Colonic mucosa (tissue), 4 donors: Measurements from ENCODE around the gene RPL31. TPM values are rescaled to one million over a fixed set of nuclear protein-coding genes. Genes with fewer than 3 reads are reported as not detected.

ENCODE experiments used
- DNase-seq: peaks from one replicate; pipeline ENCODE4 v3.0.0-alpha.2; 2020
- H3K27ac ChIP-seq: fragments of 200-600 bp; one replicate; pipeline ENCODE4 v1.8.0; 2021
- H3K27me3 ChIP-seq: fragments of 200-600 bp; one replicate; pipeline ENCODE4 v1.8.0; 2021
- H3K36me3 ChIP-seq: fragments of 200-600 bp; one replicate; pipeline ENCODE4 v1.8.0; 2021
- H3K4me1 ChIP-seq: fragments of 200-600 bp; one replicate; pipeline ENCODE4 v1.8.0; 2021; ENCODE audit warnings: mild to moderate bottlenecking
- H3K4me3 ChIP-seq: fragments of 200-600 bp; one replicate; pipeline ENCODE4 v1.8.0; 2021
- H3K9ac ChIP-seq, 2 donors: one replicate each; pipeline ENCODE4 v1.7.0; 2013; ENCODE audit warnings: control low read depth in 2 of 2, low read depth in 2 of 2, low read length in 2 of 2
- H3K9me3 ChIP-seq: fragments of 200-600 bp; one replicate; pipeline ENCODE4 v1.8.0; 2021
- intact Hi-C: fragments of 100-400 bp; cut with DNase I; formaldehyde crosslinking; loops from one replicate; pipeline ENCODE4 v1.14.1; 2022
- total RNA-seq, 2 donors: library from RNA; stranded (reverse); fragmentation: NEBNext Ultra II Directional in 1 of 2; extraction: Animal tissue kit (Norgen Biotek cat#: 25700) in 1 of 2; gene quantifications; one replicate each; pipeline ENCODE4 v1.2.1, GENCODE V29; 2021
- TF ChIP-seq, protein P1 (sequence below): fragments of 200-600 bp; IDR thresholded peaks from one replicate; pipeline ENCODE4 v1.8.0; 2022; ENCODE audit warnings: antibody characterized with exemption, mild to moderate bottlenecking
- donor health status: healthy.
- donor health status: DM: no; HTN: no; CAD: no.
- donor health status: DM: no; HTN: no; CAD: no.

RPL31 gene
- total RNA-seq, 2 donors from 2014 or later = 1,042 to 1,184 TPM

DNA sequence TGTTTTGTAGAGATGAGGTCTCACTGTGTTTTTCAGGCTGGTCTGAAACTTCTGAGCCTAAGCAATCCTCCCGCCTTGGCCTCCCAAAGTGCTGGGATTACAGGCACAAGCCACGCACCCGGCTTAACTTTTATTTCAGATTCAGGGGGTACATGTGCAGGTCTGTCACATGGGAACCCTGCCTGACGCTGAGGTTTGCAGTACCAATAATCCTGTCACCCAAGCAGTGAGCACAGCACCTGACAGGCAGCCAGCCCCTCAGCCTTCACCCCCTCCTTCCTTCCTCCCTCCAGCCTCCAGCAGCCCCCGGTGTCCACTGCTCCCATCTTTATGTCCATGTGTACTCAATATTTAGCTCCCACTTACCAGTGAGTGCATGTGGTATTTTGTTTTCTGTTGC, 46.0 kb upstream of the RPL31 start:
- H3K27ac ChIP-seq = no peak overlapping the region
- no peak for DNase-seq
- no peaks in the 10 kb centered on the region for H3K9me3 ChIP-seq
- H3K27me3 ChIP-seq = no peaks in the 10 kb centered on the region
- TF ChIP-seq, protein P1, sequence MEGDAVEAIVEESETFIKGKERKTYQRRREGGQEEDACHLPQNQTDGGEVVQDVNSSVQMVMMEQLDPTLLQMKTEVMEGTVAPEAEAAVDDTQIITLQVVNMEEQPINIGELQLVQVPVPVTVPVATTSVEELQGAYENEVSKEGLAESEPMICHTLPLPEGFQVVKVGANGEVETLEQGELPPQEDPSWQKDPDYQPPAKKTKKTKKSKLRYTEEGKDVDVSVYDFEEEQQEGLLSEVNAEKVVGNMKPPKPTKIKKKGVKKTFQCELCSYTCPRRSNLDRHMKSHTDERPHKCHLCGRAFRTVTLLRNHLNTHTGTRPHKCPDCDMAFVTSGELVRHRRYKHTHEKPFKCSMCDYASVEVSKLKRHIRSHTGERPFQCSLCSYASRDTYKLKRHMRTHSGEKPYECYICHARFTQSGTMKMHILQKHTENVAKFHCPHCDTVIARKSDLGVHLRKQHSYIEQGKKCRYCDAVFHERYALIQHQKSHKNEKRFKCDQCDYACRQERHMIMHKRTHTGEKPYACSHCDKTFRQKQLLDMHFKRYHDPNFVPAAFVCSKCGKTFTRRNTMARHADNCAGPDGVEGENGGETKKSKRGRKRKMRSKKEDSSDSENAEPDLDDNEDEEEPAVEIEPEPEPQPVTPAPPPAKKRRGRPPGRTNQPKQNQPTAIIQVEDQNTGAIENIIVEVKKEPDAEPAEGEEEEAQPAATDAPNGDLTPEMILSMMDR = no peak
- H3K4me3 ChIP-seq = no peak overlapping the region
- H3K4me1 ChIP-seq = no peaks in the 10 kb centered on the region
- intact Hi-C loops = no loop called here
- H3K36me3 ChIP-seq = no peaks in the 10 kb centered on the region
- H3K9ac ChIP-seq = no peak overlapping the region

DNA sequence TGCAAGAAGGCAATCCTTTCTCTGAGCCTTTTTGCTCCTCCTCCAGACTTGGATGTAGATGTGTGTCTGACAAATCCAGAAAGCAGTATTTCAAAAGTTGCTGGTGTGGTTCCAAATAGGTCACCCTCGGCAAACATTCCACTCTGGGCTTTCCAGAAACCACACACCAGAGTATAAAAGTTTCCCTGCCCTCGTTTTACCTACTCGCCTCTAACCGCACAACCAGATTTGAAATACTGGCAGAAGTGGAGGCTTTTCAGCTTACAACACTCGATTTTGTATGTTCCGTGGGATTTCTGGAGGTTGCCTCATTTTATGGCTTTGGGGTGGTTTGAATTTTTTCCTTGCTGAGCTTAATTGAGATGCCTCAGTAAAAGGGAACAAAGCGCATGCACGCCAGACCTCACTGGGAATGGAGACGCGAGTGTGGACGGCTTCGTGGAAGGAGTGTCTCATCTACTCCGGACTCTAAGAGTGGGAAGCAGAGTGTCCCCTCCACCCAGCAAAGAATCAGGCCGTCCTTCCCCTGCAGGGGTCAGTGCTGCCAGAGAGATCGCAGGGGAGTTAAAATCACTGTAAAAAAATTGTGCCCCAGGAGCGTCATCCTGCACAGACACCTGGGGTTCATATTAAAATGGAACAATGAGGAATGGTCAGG, 44.0 kb upstream of the RPL31 start:
- Histone ChIP-seq H3K9me3 (no peaks in the 10 kb centered on the region), H3K4me1 (no peaks in the 10 kb centered on the region), H3K36me3 (no peaks in the 10 kb centered on the region), H3K27me3 (no peaks in the 10 kb centered on the region), H3K27ac (no peak overlapping the region), H3K9ac (no peak overlapping the region), H3K4me3 (no peak overlapping the region)
- intact Hi-C loops = no loop called here
- no peak for DNase-seq
- TF ChIP-seq, protein P1 = no peak

DNA sequence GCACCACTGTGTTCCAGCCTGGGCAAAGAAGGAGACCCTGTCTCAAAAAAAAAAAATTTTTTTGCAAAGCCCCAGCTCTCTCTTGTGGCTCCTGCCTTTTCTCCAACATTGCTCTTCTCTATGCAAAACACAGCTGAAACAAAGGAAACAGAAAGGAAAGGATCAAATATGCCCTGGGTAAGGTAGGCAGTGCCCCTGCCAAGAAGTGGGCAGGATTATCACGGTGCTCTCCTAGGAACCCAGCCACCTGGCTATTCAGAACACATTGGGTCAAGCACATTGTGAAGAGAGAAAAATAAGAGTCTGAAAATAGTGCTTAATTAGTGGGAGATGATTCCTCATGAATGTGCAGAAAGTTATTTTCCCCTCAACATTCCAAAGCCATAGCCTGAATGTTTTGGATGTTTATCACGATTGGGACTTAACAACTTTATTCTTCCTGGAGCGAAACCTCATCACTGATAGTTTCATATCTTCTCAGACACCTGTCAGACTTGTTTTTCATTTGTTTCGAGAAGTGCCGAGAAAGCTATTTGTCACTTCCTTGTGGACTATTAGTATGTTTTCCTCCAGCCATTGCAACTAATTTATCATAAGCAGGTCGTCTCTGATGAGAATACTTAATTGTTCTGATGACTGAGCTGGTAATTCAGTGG, 42.7 kb upstream of the RPL31 start:
- no peak overlapping the region for H3K4me3 ChIP-seq
- no peaks in the 10 kb centered on the region for H3K4me1 ChIP-seq
- TF ChIP-seq, protein P1 = no peak
- H3K9me3 ChIP-seq = no peaks in the 10 kb centered on the region
- H3K27ac ChIP-seq = no peak overlapping the region
- no peaks in the 10 kb centered on the region for H3K36me3 ChIP-seq
- H3K27me3 ChIP-seq = no peaks in the 10 kb centered on the region
- H3K9ac ChIP-seq = no peak overlapping the region
- DNase-seq = no peak
- intact Hi-C loops = no loop called here

DNA sequence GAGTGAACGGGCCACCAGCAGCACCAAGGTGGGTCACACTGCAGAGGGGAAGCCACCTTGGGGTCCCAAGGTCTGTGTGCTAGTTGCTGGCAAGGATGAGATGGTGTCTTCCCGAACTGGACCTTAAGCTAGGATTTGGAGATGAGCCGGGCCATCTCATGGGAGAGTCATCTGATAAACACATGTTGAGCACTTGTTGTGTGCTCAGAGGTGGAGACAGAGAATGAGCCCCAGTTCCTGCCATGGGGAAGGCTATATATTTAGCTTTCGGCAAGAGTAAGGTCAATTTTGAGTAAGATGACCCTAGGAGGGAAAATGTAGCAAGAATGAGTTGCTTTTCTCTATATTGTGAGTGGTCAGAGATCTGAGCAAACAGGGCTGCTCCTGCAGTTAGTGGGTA, 41.4 kb upstream of the RPL31 start:
- intact Hi-C loops = no loop called here
- no peak overlapping the region for H3K4me3 ChIP-seq
- H3K9ac ChIP-seq = no peak overlapping the region
- H3K9me3 ChIP-seq = no peaks in the 10 kb centered on the region
- TF ChIP-seq, protein P1 = no peak
- no peaks in the 10 kb centered on the region for H3K27me3 ChIP-seq
- H3K27ac ChIP-seq = no peak overlapping the region
- no peaks in the 10 kb centered on the region for H3K36me3 ChIP-seq
- no peak for DNase-seq
- no peaks in the 10 kb centered on the region for H3K4me1 ChIP-seq

DNA sequence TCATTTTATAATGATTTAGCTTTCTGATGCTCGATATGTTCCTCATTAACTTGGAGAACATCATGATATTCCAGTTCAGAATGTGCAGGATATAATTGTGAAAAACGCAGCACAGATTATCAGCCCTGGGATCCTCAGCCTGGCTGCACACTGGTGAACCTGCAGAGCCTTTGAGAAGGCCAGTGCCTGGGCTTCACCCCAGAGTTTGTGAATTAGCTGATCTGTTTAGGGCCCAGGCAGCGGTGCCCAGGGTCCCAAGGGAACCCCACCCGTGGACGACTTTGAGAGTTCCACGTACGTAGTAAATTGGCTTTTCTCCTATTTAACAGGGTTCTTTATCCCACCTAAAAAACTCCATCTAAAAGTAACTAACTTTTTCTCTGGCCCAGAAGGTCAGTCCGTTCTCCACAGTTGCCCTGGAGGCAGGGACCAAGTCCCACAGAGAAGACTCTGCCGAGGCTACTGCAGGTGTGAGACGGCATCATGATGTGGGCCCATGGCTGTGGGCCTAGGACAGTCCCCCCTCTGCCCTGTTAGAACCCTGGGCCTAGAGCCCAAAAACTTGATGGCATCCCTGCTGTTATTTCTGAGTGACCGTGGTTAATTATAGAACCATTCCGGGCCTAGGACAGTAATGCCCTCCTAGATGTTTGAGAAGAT, 39.6 kb upstream of the RPL31 start:
- TF ChIP-seq, protein P1 = no peak
- no peak overlapping the region for H3K27ac ChIP-seq
- no peaks in the 10 kb centered on the region for H3K4me1 ChIP-seq
- no peak overlapping the region for H3K4me3 ChIP-seq
- no peaks in the 10 kb centered on the region for H3K36me3 ChIP-seq
- H3K9me3 ChIP-seq = no peaks in the 10 kb centered on the region
- no peak overlapping the region for H3K9ac ChIP-seq
- intact Hi-C loops = no loop called here
- DNase-seq = no peak
- H3K27me3 ChIP-seq = no peaks in the 10 kb centered on the region
